GM13976 (cell line): ENCODE data around the gene POLR2E.
A peak's percentile ranks its signal among the peaks of the same experiment; 100 is the strongest.

Experiments
- DNase-seq: peaks from one replicate; pipeline ENCODE4 v3.0.0; 2012; ENCODE audit warnings: low spot score
- CTCF ChIP-seq: IDR thresholded peaks from 2 replicates; pipeline ENCODE4 v1.5.1; 2012; ENCODE audit warnings: borderline replicate concordance, mild to moderate bottlenecking; ENCODE audit not compliant: insufficient read depth; ENCODE audit errors: extremely low read depth, missing control alignments, control extremely low read depth
- in situ Hi-C: fragments of 300-500 bp; cut with MboI; formaldehyde crosslinking; loops from one replicate; pipeline ENCODE4 v1.12.0; 2022; ENCODE audit warnings: low sequenced_read_pairs, mixed read lengths, inconsistent platforms; ENCODE audit not compliant: unreplicated experiment

The POLR2E gene

GRCh38 chr19:1109697-1110671 lies 14.8 kb upstream of the POLR2E start:
- in situ Hi-C loops, result no loop called here
- DNase-seq, result no peak

GRCh38 chr19:1109032-1109551 lies 13.9 kb upstream of the POLR2E start:
- in situ Hi-C loops, result no loop called here
- DNase-seq, result no peak
- no peak for TF ChIP-seq CTCF

More at GRCh38 chr19:1109697-1110671, 14.8 kb upstream of the POLR2E start:
- TF ChIP-seq CTCF, result no peak

GRCh38 chr19:1108291-1109031 lies 13.3 kb upstream of the POLR2E start:
- no peak for DNase-seq
- in situ Hi-C loops, result no loop called here
- TF ChIP-seq CTCF, result no peak

GRCh38 chr19:1107661-1108261 lies 12.6 kb upstream of the POLR2E start:
- no peak for TF ChIP-seq CTCF
- in situ Hi-C loops, result no loop called here
- DNase-seq, result no peak

GRCh38 chr19:1106841-1107660 lies 11.9 kb upstream of the POLR2E start:
- in situ Hi-C loops, result no loop called here
- DNase-seq, result no peak
- peak; percentile 16 for TF ChIP-seq CTCF
